Measurements from ENCODE around the gene PLEKHA6.

DNA sequence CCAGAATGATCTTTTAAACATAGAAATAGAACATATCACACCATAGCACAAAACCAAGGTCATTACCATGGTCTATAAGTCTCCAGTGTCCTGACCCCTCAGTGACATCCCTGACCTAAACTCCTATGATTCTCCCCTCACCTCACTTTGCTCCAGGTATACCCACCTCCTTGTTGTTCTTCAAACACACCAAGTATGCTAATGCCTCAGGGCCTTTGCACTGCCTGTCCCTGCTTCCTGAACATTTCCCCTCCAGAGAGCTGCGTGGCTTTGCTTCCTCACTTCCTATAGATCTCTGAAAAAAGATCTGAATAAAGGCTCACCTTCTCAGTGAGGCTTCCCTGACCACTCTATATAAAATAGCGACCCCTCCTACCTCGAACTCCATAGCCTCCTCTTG is 147.0 kb downstream of the PLEKHA6 start:
- TF ChIP-seq POLR2A (IDR thresholded peaks at IDR 0.05; ENCODE audit: low read length) (no peak), GATA1 (IDR thresholded peaks at IDR 0.05; ENCODE audit: low read depth, low read length) (no peak)

Measured in erythroblast (primary cell).